CMK (cell line): ENCODE measurements around the gene BTG2.
A peak's percentile ranks its signal among the peaks of the same experiment; 100 is the strongest.
"Not testable (repeated sequence)": the region's sequence is repeated elsewhere in the genome, so short reads cannot be mapped to it uniquely, and the experiment has no call there.

ENCODE experiments used
- DNase-seq: peaks from one replicate; pipeline ENCODE4 v3.0.0-alpha.2; 2010; ENCODE audit warnings: low read depth

The BTG2 gene, protein sequence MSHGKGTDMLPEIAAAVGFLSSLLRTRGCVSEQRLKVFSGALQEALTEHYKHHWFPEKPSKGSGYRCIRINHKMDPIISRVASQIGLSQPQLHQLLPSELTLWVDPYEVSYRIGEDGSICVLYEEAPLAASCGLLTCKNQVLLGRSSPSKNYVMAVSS

DNA sequence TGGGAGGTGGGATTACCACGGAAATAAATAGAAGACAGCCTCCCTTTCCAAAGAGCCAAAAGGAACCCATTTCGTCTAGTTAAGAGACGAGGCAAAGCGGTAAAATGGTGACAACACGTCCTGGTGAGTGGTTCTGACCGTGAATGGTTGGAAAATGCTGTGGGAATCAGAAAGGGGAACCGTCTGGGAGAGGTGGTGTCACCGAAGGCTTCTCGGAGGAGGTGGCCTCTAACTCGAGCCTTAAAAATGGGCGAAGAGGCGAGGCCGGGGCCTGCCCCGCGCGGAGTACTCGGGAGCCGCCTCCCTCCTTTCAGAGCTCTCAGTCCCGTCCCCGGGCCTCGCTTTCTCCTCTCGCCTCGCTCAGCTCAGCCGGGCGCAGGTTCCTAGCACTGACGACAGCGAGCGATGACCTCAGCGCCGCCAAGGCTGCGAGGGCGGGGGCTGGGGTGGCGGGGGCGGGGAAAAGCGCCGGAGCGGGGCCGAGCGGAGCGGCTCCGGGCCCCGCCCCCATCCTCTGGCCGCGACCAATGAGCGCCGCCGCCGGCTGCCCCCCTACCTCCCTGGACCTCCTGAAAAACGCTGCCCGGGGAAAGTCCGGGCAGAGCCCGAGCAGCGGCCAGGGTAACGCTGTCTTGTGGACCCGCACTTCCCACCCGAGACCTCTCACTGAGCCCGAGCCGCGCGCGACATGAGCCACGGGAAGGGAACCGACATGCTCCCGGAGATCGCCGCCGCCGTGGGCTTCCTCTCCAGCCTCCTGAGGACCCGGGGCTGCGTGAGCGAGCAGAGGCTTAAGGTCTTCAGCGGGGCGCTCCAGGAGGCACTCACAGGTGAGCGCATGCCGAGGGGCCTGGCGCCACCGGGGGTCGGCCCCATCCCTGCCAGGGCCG is at the start of gene BTG2:
TSS of gene BTG2 (plus strand) at position 601 of the 890 bp plus-strand sequence. CDS start at position 689, 88 bp downstream.
- DNase-seq: no peak

GRCh38 chr1:203256636-203257035 is 48.7 kb upstream of the BTG2 start:
- DNase-seq: not testable (repeated sequence)

- DNase-seq: no peak
These were observed 41.8 kb upstream of the BTG2 start for GRCh38 chr1:203263496-203263895.

DNA sequence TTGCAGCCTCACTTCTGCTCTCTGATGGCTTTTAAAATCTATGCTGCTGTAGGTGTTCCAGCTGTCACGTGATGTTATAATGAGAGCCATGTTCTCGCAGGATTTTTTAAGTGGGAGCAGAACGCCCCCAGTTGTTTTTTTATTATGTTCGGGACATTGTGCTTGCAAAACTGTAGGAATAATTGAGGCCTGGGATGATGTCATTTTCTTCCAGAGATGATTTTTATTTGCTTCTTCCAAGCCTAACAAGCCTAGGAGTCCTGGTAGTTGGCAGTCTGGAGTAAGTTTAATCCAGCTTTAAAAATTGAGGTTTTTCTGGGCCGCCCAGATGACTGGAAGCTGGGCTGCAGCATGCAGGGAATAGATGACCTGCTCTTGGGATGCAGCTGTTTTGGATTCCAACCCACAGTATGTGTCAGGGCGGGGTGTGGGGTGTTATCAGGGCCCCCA is 41.2 kb upstream of the BTG2 start:
- no peak for DNase-seq

- DNase-seq: no peak
These were observed 39.8 kb upstream of the BTG2 start for GRCh38 chr1:203265541-203265940.

- DNase-seq: not testable (repeated sequence)
These were observed 39.2 kb upstream of the BTG2 start for GRCh38 chr1:203266140-203266539.

DNA sequence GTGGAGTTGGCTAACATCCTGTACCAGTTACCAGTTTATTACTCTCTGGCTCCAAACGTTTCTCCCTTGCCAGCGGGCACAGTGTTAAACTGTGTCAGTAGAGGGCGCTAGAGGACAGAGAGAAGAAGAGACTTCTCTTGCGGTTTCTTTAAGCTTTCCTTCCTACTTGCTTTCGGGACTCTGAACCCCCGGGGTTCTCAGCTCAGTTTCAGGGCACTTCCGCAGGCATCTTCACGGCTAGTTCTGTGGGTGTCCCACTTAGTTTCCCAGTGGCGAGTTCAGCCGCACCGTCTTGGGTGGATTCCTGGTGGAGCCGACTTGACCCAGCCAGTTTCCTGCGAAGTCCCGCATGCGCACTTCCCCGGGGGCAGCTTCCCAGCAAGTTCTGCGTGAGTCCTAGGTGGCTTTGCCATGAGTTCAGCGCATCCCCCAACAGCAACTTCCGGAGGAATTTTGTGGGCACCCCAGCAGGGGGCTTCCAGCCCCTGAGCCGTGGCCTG is 37.9 kb upstream of the BTG2 start:
- peak; percentile 76 for DNase-seq

DNA sequence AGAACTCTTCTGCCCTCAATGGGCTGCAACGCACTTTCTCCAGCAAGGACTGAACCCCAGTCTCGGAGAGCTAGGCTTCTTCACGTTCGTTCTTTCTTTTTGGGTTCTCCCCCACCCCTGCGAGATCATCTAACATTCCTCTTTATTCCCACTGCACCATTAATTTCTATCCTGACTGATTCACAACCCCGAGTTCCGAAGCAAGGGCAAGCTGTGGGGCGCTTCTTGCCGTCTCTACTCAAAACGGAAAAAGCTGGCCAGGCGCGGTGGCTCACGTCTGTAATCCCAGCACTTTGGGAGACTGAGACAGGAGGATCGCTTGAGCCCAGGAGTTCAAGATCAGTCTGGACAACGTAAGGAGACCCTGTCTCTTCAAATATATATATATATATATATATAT is 37.4 kb upstream of the BTG2 start:
- DNase-seq: no peak

GRCh38 chr1:203268901-203269653 is 36.2 kb upstream of the BTG2 start:
- peak; percentile 69 for DNase-seq

GRCh38 chr1:203269654-203270020 is 35.7 kb upstream of the BTG2 start:
- DNase-seq: no peak

- DNase-seq: no peak
These were observed 34.9 kb upstream of the BTG2 start for GRCh38 chr1:203270448-203270847.

GRCh38 chr1:203271018-203271743 is 34.1 kb upstream of the BTG2 start:
- DNase-seq: no peak

DNA sequence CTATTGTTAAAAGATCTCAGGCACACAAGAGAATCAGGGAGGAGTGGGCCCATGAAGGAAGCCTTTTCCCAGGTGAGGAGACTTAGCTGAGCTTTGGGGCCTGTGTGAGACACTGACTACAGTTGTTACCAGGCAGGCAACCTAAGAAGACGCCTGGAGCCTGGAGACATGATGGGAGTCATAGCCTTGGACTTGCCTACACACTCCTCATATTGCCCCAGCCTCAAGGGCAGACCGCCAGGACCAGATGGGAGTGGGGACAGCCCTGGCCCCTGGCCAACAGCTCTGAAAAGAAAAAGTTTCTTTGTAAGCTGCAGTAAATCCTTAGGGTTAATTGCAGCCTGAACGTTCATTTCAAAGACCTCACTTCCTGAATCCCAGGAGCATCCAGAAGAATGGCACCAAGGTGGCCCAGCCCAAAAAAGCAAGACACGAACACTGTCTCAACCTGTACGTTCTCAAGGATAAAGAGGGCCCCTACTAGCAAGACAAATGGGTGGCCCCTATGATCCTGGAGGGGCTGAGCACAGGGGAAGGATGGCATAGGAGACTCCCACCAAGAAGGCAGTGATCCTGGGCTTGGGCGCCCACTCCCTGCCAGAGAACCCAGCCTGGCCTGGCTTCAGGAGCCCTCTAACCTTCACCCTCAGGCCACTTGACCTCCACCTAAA is 33.2 kb upstream of the BTG2 start:
- no peak for DNase-seq

GRCh38 chr1:203272633-203273205 is 32.6 kb upstream of the BTG2 start:
- no peak for DNase-seq

- no peak for DNase-seq
These were observed 32.0 kb upstream of the BTG2 start for GRCh38 chr1:203273206-203273868.

DNA sequence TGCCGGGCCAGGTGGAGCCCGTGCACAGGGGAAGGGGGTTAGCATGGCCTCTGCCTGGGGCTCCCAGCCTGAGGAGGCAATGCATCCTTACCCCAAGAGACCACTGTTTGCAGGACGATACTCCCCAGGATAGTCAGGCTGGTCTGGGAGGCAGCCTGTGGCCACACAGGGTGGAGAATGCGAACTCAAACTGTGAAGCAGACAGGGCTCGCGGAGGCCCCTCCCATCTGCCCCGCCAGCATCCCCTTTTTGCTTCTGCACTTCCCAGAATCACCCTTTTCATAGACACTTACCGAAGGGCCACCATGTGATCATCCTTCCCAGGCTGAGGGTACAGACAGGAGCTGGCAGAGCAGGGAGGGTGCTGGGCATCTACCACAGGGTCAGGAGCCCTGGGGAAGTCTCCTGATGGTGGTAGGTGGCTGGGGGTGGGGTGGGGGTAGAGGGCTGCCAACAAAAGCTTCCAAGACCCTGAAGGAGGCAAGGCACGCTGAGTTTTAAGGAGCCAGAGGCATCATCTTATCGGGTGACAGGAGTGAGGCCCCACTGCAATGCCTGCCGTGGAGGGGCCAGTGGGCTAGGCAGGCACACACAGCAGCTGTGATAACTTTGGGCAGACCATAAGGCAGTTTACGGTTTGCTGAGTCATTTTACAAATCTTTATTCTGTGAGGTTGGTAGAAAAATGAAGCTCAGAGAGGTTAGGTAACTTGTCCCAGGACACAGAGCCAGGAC is 31.3 kb upstream of the BTG2 start:
- no peak for DNase-seq

- no peak for DNase-seq
These were observed 30.5 kb upstream of the BTG2 start for GRCh38 chr1:203274603-203275381.

- no peak for DNase-seq
These were observed 29.6 kb upstream of the BTG2 start for GRCh38 chr1:203275656-203276272.
